Ovary (tissue), 9 donors: ENCODE data around the gene HIP1. TPM values are rescaled to one million over a fixed set of nuclear protein-coding genes. Genes with fewer than 3 reads are reported as not detected.
"Not testable (repeated sequence)": the region's sequence is repeated elsewhere in the genome, so short reads cannot be mapped to it uniquely, and the experiment has no call there.

Experiments
- DNase-seq, 5 donors: peaks; one replicate each; pipeline ENCODE4 v3.0.0-alpha.2; 2019 to 2020
- H3K27ac ChIP-seq, 2 donors: fragments of 200-600 bp; one replicate each; pipeline versions ENCODE4 v1.5.1 to v1.8.0; 2019 to 2022
- H3K27me3 ChIP-seq: fragments of 200-600 bp; one replicate; pipeline ENCODE4 v1.8.0; 2022
- H3K36me3 ChIP-seq: fragments of 200-600 bp; sonication (generic); one replicate; pipeline ENCODE4 v1.5.1; 2019
- H3K4me1 ChIP-seq: one replicate; pipeline ENCODE4 v1.8.1; 2013; ENCODE audit warnings: mild to moderate bottlenecking, moderate library complexity; ENCODE audit not compliant: insufficient read depth
- H3K4me3 ChIP-seq: fragments of 200-600 bp; sonication (generic); one replicate; pipeline ENCODE4 v1.5.1; 2017
- H3K9me3 ChIP-seq, 2 donors: fragments of 200-600 bp in 1 of 2; sonication (generic) in 1 of 2; one replicate each; pipeline versions ENCODE4 v1.5.1 to v1.8.1; 2013 to 2019; ENCODE audit warnings: mild to moderate bottlenecking in 1 of 2, moderate library complexity in 1 of 2
- CTCF ChIP-seq, 3 donors: fragments of 450-650 bp in 2 of 3; fragments of 200-600 bp in 1 of 3; IDR thresholded peaks; one replicate each; pipeline versions ENCODE4 v1.5.1 to v1.8.0; 2016 to 2022; ENCODE audit warnings: antibody characterized with exemption in 3 of 3, mild to moderate bottlenecking in 1 of 3
- EP300 ChIP-seq: sonication (generic); formaldehyde crosslinking; IDR thresholded peaks from one replicate; pipeline ENCODE4 v1.6.1; 2017; ENCODE audit warnings: antibody characterized with exemption
- POLR2A ChIP-seq: fragments of 450-650 bp; IDR thresholded peaks from one replicate; pipeline ENCODE4 v1.6.1; 2017; ENCODE audit warnings: antibody characterized with exemption, mild to moderate bottlenecking, moderate library complexity
- WGBS, 3 donors: extraction: QIAGEN DNeasy Blood & Tissue Kit in 1 of 3; methylation state at CpG; one replicate each; pipeline versions ENCODE4 v1.1.5 to v1.1.7; 2013 to 2017; 5-methylcytosine and 5-hydroxymethylcytosine counted together
- intact Hi-C, 4 donors: fragments of 100-400 bp; cut with DNase I; formaldehyde crosslinking; loops; one replicate each; pipeline versions ENCODE4 v1.11.0 to v1.15.1; 2022 to 2023
- polyA plus RNA-seq, 2 donors: library from polyadenylated mRNA; stranded (reverse); fragments of 200-250 nt in 1 of 2; fragments of 350-450 nt in 1 of 2; fragmentation: Illumina TruSeq in 1 of 2; extraction: RNeasy Lipid Tissue Mini Kit (QIAGEN cat#74804) in 1 of 2; gene quantifications; one replicate each; pipeline ENCODE4 v1.2.3, GENCODE V29; 2013 to 2014
- total RNA-seq, 7 donors: library from RNA; depleted of rRNA in 2 of 7; stranded (reverse); fragments of >200 nt in 2 of 7; fragmentation: NEBNext Ultra II Directional in 3 of 7; extraction: Animal tissue kit (Norgen Biotek cat#: 25700) in 3 of 7; gene quantifications; one replicate each; pipeline versions ENCODE4 v1.1.0 to v1.2.4, GENCODE V29; 2016 to 2023
- donor health status: DM: no; HTN: no; CAD: no; lungs with moderate emphysema.
- donor health status: DM: no; HTN: no; CAD: no.
- donor health status: Bipolar disorder and iron deficiency.
- donor health status: DM: yes; HTN: yes; CAD: no.
- donor health status: DM: no; HTN: no; CAD: no.
- donor health status: DM: yes; HTN: yes; CAD: no.

The HIP1 gene
- total and polyA plus RNA-seq, 9 donors, result 9.4 to 31.4 (median 16.8) TPM

DNA sequence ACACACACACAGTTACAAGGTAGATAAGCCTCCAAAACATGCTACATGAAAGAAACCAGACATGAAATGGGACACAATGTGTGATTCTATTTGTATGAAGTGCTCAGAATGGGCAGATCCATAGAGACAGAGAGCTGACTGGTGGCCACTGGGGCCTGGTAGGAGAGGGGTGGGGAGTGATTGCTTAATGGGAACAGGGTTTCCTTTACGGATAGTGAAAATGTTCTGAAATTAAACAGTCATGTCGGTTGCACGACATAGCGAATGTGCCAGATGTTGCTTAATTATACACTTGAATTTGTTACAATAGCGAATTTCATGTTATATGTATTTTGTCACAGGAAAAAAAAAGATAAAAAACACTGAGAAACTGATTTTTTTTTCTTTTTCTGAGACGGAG lies 124.3 kb downstream of the HIP1 start:
- Histone ChIP-seq H3K27ac (no peak overlapping the region), H3K9me3 (no peaks in the 10 kb centered on the region), H3K27me3 (no peaks in the 10 kb centered on the region), H3K36me3 (no peaks in the 10 kb centered on the region), H3K4me3 (no peak overlapping the region), H3K4me1 (peaks cover 5% of the 10 kb centered on the region)
- DNase-seq, result no peak
- intact Hi-C loops, result no loop called here
- 87 to 92% (median 89%) methylated on average over 6 of the region's 6 CpGs for WGBS, 3 donors
- no peak for TF ChIP-seq POLR2A
- TF ChIP-seq CTCF (IDR thresholded peaks at IDR 0.05), result no peak

GRCh38 chr7:75613351-75613750 lies 125.4 kb downstream of the HIP1 start:
- no peaks in the 10 kb centered on the region for H3K27me3 ChIP-seq
- WGBS, 3 donors, result 91 to 94% (median 93%) methylated on average over 4 of the region's 4 CpGs
- no peak for TF ChIP-seq POLR2A
- no peak for TF ChIP-seq CTCF (IDR thresholded peaks at IDR 0.05)
- no peak for TF ChIP-seq EP300
- peaks cover 5% of the 10 kb centered on the region for H3K4me1 ChIP-seq
- intact Hi-C loops, result no loop called here
- no peak overlapping the region for H3K27ac ChIP-seq
- H3K36me3 ChIP-seq, result no peaks in the 10 kb centered on the region
- no peak for DNase-seq
- no peaks in the 10 kb centered on the region for H3K9me3 ChIP-seq
- no peak overlapping the region for H3K4me3 ChIP-seq

- Histone ChIP-seq H3K9me3 (no peaks in the 10 kb centered on the region), H3K27me3 (no peaks in the 10 kb centered on the region), H3K4me1 (peaks cover 5% of the 10 kb centered on the region), H3K27ac (peak overlapping the region in 1 of 2 donors; percentile 37), H3K36me3 (no peaks in the 10 kb centered on the region), H3K4me3 (no peak overlapping the region)
- intact Hi-C loops, result no loop called here
- DNase-seq, result peak; percentile 12 to 58 (median 42)
- TF ChIP-seq EP300, result no peak
- no peak for TF ChIP-seq POLR2A
- no peak for TF ChIP-seq CTCF (IDR thresholded peaks at IDR 0.05)
- WGBS, 3 donors, result 70 to 73% (median 73%) methylated on average over 16 of the region's 16 CpGs
Observed at GRCh38 chr7:75611557-75612178, 127.1 kb downstream of the HIP1 start.

GRCh38 chr7:75609416-75609815 lies 129.3 kb downstream of the HIP1 start:
- H3K4me3 ChIP-seq, H3K9me3 ChIP-seq, H3K36me3 ChIP-seq, H3K27ac ChIP-seq, H3K4me1 ChIP-seq, intact Hi-C loops, H3K27me3 ChIP-seq, DNase-seq: not testable (repeated sequence)
- 84 to 88% (median 84%) methylated on average over 11 of the region's 11 CpGs for WGBS, 3 donors

DNA sequence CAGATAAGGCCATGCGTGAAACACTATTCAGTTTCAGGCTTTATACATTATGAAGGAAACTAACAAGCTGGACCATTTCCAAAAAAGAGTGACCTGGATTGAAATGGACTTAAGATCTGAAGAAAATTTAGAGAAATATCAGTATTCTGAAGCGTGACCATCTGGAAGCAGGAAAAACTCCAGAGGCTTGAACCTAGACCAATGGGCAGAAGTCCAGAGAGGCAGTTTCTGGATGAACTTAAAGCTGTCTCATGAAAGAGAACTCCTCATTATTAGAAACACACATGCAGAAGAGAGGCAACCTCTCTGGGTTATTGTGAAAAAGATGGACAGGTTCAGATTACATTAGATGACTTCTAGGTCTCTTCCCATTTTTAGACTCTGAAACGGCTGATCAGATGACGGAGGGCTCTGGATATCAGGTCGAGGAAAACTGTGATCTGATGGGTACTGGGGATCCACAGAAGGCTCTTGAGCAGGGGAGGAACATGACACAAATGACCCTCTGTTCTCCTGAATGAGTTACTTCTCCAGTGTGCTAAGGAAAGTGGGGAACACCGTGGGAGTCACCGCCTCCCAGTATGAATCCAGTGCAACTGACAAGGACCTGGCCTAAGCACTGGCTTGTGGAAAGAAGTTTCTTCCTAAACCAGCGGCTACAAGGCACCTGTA lies 130.2 kb downstream of the HIP1 start:
- TF ChIP-seq EP300 (no peak), POLR2A (no peak)
- H3K9me3 ChIP-seq, result no peaks in the 10 kb centered on the region
- H3K4me3 ChIP-seq, result no peak overlapping the region
- WGBS, 3 donors, result 66 to 73% (median 69%) methylated on average over 8 of the region's 8 CpGs
- no peak overlapping the region for H3K27ac ChIP-seq
- DNase-seq, result no peak
- intact Hi-C loops, result no loop called here
- H3K36me3 ChIP-seq, result no peaks in the 10 kb centered on the region
- H3K27me3 ChIP-seq, result no peaks in the 10 kb centered on the region
- H3K4me1 ChIP-seq, result peaks cover 6% of the 10 kb centered on the region
